Parathyroid adenoma (tissue), 2 donors: Measurements from ENCODE around the gene ELP4.

Experiments
- H2AFZ ChIP-seq: fragments of 300-600 bp; sonication (generic); one replicate; pipeline ENCODE4 v1.7.0; 2017; ENCODE audit warnings: antibody characterized with exemption, mild to moderate bottlenecking
- H3K27ac ChIP-seq: fragments of 300-600 bp; sonication (generic); one replicate; pipeline ENCODE4 v1.7.0; 2017
- H3K27me3 ChIP-seq: fragments of 300-600 bp; sonication (generic); one replicate; pipeline ENCODE4 v1.7.0; 2017; ENCODE audit warnings: low read length; ENCODE audit not compliant: control insufficient read depth, insufficient read depth
- H3K36me3 ChIP-seq: fragments of 300-600 bp; sonication (generic); one replicate; pipeline ENCODE4 v1.7.0; 2017; ENCODE audit warnings: low read length; ENCODE audit not compliant: control insufficient read depth, insufficient read depth
- H3K4me1 ChIP-seq: fragments of 300-600 bp; sonication (generic); one replicate; pipeline ENCODE4 v1.7.0; 2017; ENCODE audit warnings: control low read depth
- H3K4me2 ChIP-seq: fragments of 300-600 bp; sonication (generic); one replicate; pipeline ENCODE4 v1.7.0; 2017; ENCODE audit warnings: low read length
- H3K4me3 ChIP-seq: fragments of 300-600 bp; sonication (generic); one replicate; pipeline ENCODE4 v1.7.0; 2017; ENCODE audit warnings: low read depth, low read length
- H3K79me2 ChIP-seq: fragments of 300-600 bp; sonication (generic); one replicate; pipeline ENCODE4 v1.7.0; 2017; ENCODE audit warnings: control low read depth
- H3K9ac ChIP-seq: fragments of 300-600 bp; sonication (generic); one replicate; pipeline ENCODE4 v1.7.0; 2017; ENCODE audit warnings: mild to moderate bottlenecking
- H3K9me3 ChIP-seq: fragments of 300-600 bp; sonication (generic); one replicate; pipeline ENCODE4 v1.7.0; 2017; ENCODE audit warnings: low read length; ENCODE audit not compliant: control insufficient read depth
- TF ChIP-seq, protein P1 (sequence below): fragments of 300-600 bp; sonication (generic); IDR thresholded peaks from one replicate; pipeline ENCODE4 v1.7.0; 2017; ENCODE audit warnings: antibody characterized with exemption, mild to moderate bottlenecking
- donor health status: primary hyperparathyroidism.

Gene ELP4

DNA sequence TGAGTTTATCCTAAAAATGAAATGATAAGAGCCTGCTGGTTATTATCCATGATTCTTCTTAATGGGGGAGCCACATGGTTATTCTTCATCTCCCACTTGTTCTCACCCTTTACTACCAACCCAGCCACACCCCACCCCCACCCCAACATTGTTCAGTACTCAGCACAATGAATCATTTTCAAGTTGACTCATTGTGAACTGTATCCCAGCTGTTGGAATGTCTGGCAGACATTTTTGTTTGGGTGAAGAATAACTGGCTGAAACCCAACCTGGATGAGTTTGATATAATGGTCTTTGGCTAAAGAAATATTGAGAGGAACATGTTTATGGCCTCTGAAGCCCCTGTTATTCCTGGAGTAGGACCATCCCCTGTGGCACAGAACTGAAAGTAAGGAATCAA, 136.2 kb downstream of the ELP4 start:
- Histone ChIP-seq H3K9me3 (no peaks in the 10 kb centered on the region), H2AFZ (no peak overlapping the region), H3K4me3 (no peak overlapping the region), H3K36me3 (no peaks in the 10 kb centered on the region), H3K9ac (no peak overlapping the region), H3K27ac (no peak overlapping the region), H3K79me2 (no peaks in the 10 kb centered on the region), H3K4me2 (no peak overlapping the region), H3K27me3 (no peaks in the 10 kb centered on the region), H3K4me1 (no peaks in the 10 kb centered on the region)
- TF ChIP-seq, protein P1, sequence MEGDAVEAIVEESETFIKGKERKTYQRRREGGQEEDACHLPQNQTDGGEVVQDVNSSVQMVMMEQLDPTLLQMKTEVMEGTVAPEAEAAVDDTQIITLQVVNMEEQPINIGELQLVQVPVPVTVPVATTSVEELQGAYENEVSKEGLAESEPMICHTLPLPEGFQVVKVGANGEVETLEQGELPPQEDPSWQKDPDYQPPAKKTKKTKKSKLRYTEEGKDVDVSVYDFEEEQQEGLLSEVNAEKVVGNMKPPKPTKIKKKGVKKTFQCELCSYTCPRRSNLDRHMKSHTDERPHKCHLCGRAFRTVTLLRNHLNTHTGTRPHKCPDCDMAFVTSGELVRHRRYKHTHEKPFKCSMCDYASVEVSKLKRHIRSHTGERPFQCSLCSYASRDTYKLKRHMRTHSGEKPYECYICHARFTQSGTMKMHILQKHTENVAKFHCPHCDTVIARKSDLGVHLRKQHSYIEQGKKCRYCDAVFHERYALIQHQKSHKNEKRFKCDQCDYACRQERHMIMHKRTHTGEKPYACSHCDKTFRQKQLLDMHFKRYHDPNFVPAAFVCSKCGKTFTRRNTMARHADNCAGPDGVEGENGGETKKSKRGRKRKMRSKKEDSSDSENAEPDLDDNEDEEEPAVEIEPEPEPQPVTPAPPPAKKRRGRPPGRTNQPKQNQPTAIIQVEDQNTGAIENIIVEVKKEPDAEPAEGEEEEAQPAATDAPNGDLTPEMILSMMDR = no peak

DNA sequence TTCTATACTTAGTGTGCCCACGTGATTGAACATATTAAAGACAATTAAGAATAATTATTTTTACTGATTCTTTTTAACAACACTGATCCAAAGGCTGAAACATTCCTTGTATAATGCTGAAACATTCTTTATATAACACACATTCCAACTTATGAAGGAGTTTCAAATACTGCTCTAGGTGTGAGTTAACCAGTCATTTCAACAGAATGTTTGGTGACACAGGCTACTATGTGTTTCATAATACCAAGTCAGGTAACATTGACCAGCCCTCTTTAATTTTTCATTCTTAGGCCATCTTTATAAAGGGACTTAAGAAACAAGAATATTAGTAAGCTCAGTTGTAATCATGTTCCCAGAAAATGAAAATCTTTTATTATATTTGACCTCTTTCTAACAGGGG, 136.6 kb downstream of the ELP4 start:
- Histone ChIP-seq H3K4me3 (no peak overlapping the region), H2AFZ (no peak overlapping the region), H3K4me2 (no peak overlapping the region), H3K9me3 (no peaks in the 10 kb centered on the region), H3K79me2 (no peaks in the 10 kb centered on the region), H3K9ac (no peak overlapping the region), H3K4me1 (no peaks in the 10 kb centered on the region), H3K36me3 (no peaks in the 10 kb centered on the region), H3K27me3 (no peaks in the 10 kb centered on the region), H3K27ac (no peak overlapping the region)
- TF ChIP-seq, protein P1 = no peak

DNA sequence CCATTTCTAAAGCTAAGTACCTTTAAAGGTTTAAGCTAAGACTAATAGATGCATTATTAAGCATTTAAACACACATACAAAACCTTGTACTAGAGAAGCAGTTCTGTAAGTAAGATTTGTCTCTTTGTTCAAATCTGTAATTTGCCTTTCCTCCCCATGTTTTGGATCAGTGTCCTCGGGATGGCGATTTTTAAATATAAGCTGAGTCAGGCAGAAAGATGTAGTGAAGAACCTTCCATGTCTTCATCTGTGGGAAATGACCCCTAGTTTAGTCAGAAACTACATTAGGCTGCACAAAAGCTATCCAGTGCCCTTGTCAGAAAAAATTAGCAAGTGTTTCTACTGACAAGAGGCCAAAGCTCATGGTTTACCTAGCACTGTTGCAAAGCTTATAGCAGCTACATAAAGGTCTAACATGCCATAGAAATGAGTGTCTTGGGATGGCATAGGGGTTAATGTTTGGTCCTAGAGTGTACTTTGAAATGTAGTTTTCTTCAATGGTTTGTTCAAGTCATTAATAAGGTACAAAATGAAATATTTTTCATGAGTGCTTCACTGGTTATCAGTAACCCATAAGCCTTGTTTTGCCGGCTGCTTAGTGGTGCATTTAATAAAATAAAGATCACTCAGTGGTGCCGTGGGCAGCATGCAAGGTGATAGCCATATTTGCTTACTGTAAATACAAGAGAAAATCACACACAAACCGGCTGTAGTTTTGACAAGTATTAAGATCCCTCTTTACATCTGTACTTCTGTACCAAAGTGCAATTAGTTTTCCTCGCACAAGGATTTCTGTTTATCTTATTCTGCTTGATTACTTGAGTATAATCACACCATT, 139.8 kb downstream of the ELP4 start:
- H3K36me3 ChIP-seq = no peaks in the 10 kb centered on the region
- no peak overlapping the region for H3K9ac ChIP-seq
- no peaks in the 10 kb centered on the region for H3K27me3 ChIP-seq
- no peaks in the 10 kb centered on the region for H3K79me2 ChIP-seq
- no peak overlapping the region for H2AFZ ChIP-seq
- H3K4me2 ChIP-seq = no peak overlapping the region
- H3K4me3 ChIP-seq = no peak overlapping the region
- no peaks in the 10 kb centered on the region for H3K4me1 ChIP-seq
- no peak overlapping the region for H3K27ac ChIP-seq
- TF ChIP-seq, protein P1 = no peak
- no peaks in the 10 kb centered on the region for H3K9me3 ChIP-seq

DNA sequence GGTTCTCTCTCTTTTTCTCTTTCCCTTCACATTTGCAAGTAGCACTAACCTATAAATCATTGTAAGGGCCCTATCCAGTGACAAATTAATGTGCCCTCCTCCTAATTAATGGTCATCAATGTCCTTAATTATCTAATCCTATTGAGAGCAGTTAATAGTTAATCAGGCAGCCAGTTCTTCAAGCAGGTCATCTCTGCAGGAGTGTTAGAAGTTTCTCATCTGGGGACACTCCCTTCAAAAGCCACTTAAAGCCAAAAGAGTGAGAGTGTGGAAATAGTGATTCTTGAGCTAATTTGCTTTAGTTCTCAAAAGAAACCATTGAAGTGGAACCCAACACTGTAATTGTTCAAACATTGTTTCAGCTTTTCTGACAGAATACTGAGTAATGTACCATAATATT, 141.6 kb downstream of the ELP4 start:
- Histone ChIP-seq H3K4me3 (no peak overlapping the region), H3K27ac (no peak overlapping the region), H3K79me2 (no peaks in the 10 kb centered on the region), H2AFZ (no peak overlapping the region), H3K9me3 (no peaks in the 10 kb centered on the region), H3K36me3 (no peaks in the 10 kb centered on the region), H3K27me3 (no peaks in the 10 kb centered on the region), H3K4me1 (no peaks in the 10 kb centered on the region), H3K4me2 (no peak overlapping the region), H3K9ac (no peak overlapping the region)
- TF ChIP-seq, protein P1 = no peak

DNA sequence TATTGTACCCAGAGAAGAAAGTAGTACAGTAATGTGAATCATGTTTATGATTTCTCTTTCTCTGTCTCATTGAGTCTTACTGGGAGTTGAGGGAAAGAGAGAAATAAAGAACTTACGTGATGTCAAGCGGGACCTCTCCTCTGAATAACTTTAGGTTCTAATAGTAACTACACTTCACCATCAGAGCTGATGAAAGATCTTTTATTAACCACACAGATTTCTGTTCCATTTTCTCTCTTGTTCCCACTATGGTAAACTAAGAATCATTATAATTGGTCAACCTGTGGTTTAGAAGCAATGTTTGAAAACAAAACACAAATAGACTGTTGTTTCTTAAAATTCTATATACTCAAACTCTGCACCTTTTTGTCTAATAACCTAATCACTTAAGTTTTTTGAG, 142.3 kb downstream of the ELP4 start:
- H3K4me2 ChIP-seq = no peak overlapping the region
- no peak overlapping the region for H3K9ac ChIP-seq
- H3K4me1 ChIP-seq = no peaks in the 10 kb centered on the region
- no peaks in the 10 kb centered on the region for H3K36me3 ChIP-seq
- no peaks in the 10 kb centered on the region for H3K79me2 ChIP-seq
- H3K9me3 ChIP-seq = no peaks in the 10 kb centered on the region
- no peak overlapping the region for H2AFZ ChIP-seq
- TF ChIP-seq, protein P1 = no peak
- no peak overlapping the region for H3K4me3 ChIP-seq
- H3K27ac ChIP-seq = no peak overlapping the region
- H3K27me3 ChIP-seq = no peaks in the 10 kb centered on the region
